HFF-Myc (cell line): ENCODE measurements around the gene ARHGAP42.

Source experiments
- DNase-seq: peaks from one replicate; pipeline ENCODE4 v3.0.0-alpha.2; 2011; ENCODE audit warnings: low read depth; ENCODE audit errors: extremely low read depth
- H3K4me3 ChIP-seq: replicated peaks from 2 replicates; pipeline ENCODE4 v1.5.1; 2011; ENCODE audit warnings: low read depth, mild to moderate bottlenecking, control low read depth, low read length
- CTCF ChIP-seq: IDR thresholded peaks from 2 replicates; pipeline ENCODE4 v1.5.1; 2012; ENCODE audit warnings: mild to moderate bottlenecking, low read depth, low read length, control low read depth; ENCODE audit errors: missing control alignments

Gene ARHGAP42

DNA sequence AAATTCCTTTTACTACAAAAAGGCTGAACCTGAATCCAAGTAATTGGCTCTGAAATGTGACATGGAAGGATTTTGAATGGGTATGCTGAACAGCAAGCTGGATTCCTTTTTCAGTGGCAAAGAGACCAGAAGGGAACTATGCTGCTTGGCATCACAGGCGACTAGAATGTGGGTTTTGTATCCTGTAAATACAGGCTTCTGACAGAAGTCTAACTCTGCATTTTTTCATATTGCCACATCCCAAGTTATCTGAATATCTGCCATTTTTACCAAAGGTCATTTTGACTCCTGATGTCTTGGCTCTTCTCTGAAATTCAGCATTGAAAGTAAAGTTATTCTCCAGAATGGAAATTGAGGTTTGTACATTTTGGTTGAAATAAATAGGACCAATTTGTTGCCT, 145.7 kb downstream of the ARHGAP42 start:
- TF ChIP-seq CTCF, result no peak
- no peak for DNase-seq
- no peak overlapping the region for H3K4me3 ChIP-seq

GRCh38 chr11:100833276-100833675, 146.2 kb downstream of the ARHGAP42 start:
- DNase-seq, result no peak
- H3K4me3 ChIP-seq, result no peak overlapping the region
- no peak for TF ChIP-seq CTCF

GRCh38 chr11:100835854-100836253, 148.8 kb downstream of the ARHGAP42 start:
- H3K4me3 ChIP-seq, result no peak overlapping the region
- no peak for DNase-seq
- no peak for TF ChIP-seq CTCF

GRCh38 chr11:100837311-100837710, 150.2 kb downstream of the ARHGAP42 start:
- no peak for DNase-seq
- no peak for TF ChIP-seq CTCF
- no peak overlapping the region for H3K4me3 ChIP-seq

- no peak for TF ChIP-seq CTCF
- no peak for DNase-seq
- H3K4me3 ChIP-seq, result no peak overlapping the region
Observed at GRCh38 chr11:100841711-100842407, 154.8 kb downstream of the ARHGAP42 start.

DNA sequence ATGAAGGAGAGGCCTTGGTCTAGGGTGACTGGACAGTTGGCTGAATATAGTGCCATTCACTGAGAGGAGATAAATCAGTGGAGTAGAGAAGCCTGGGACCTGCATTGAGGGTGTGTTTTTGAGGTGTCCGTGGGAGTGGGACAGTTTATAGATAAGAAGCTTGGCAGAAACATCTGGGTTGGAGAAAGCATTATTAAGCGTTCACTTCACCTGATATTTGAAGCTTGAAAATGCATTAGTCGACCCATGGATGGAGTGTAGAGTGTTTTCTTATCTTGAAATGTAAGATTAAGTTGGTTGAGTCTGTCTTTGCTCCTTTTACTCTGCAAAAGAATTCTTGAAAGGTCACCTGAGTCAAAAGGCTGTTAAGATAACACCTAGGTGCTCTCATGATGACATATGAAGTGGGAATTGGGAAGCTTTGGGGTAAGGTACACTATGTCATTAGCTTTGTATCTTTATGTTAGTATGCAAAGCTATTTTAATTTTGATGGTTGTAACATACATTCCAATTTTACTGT, 160.7 kb downstream of the ARHGAP42 start:
- no peak for DNase-seq
- no peak overlapping the region for H3K4me3 ChIP-seq
- TF ChIP-seq CTCF, result no peak
